HCT116 (cell line): ENCODE data around the gene INPP1. TPM values are rescaled to one million over a fixed set of nuclear protein-coding genes. Genes with fewer than 3 reads are reported as not detected.

ENCODE experiments used
- ATAC-seq: fragments of 200-7000 bp; cut with Tn5 transposase; 2 replicates; pipeline ENCODE4 v1.9.1; 2020; ENCODE audit warnings: mild to moderate bottlenecking, moderate library complexity
- BruUV-seq: library from RNA; stranded (reverse); fragments of 400-500 nt; replicated peaks from 2 replicates; lab custom pipeline; 2021; lab: Mats Ljungman, UMichigan
- CTCF ChIA-PET: fragments of 300-600 bp; sonication (Branson Sonifier 250); formaldehyde crosslinking; loops from one replicate; lab custom pipeline; 2021; ENCODE audit warnings: antibody characterized with exemption; lab: Charles Lee
- POLR2A ChIA-PET: fragments of 300-600, 350-600 bp; sonication (Branson Sonifier 250); formaldehyde crosslinking; loops from one replicate; lab custom pipeline; 2021; ENCODE audit warnings: antibody characterized with exemption; lab: Charles Lee
- RAD21 ChIA-PET, 2 experiments: fragments of 300-600 bp; sonication (Branson Sonifier 250); formaldehyde crosslinking; loops; one replicate each; lab custom pipeline; 2023; ENCODE audit warnings: low total read pairs in 2 of 2; ENCODE audit not compliant: uncharacterized antibody in 2 of 2, unreplicated experiment in 2 of 2, low non-redundant PET in 1 of 2; lab: Charles Lee
- DNase-seq: peaks from one replicate; pipeline ENCODE4 v3.0.0-alpha.2; 2010; ENCODE audit warnings: low read depth, low spot score
- H2AFZ ChIP-seq: fragments of 200-600 bp; shearing (Covaris generic), sonication (generic); 2 replicates; pipeline ENCODE4 v1.6.1; 2017; ENCODE audit warnings: low read depth, mixed run types, mixed read lengths, antibody characterized with exemption, low read length; ENCODE audit not compliant: poor library complexity, severe bottlenecking
- H3K27ac ChIP-seq: 2 replicates; pipeline ENCODE4 v1.5.1; 2012; ENCODE audit warnings: low read depth, low read length
- H3K27me3 ChIP-seq: fragments of 200-600 bp; sonication (generic); 2 replicates; pipeline ENCODE4 v1.6.1; 2016; ENCODE audit warnings: mixed run types, low read length, mixed read lengths; ENCODE audit not compliant: insufficient read depth
- H3K36me3 ChIP-seq, 2 experiments: fragments of 200-500 bp in 1 of 2; fragments of 200-600 bp in 1 of 2; sonication (Bioruptor generic) in 1 of 2; sonication (generic) in 1 of 2; 2 replicates each; pipeline versions ENCODE4 v1.5.1 to v1.6.1; 2014 to 2016; ENCODE audit warnings: low read length in 2 of 2, inconsistent platforms in 1 of 2, mixed read lengths in 1 of 2, mixed run types in 1 of 2; ENCODE audit not compliant: insufficient read depth in 2 of 2, control insufficient read depth in 1 of 2
- H3K4me1 ChIP-seq, 2 experiments: fragments of 200-600 bp in 1 of 2; sonication (generic) in 1 of 2; 2 replicates each; pipeline versions ENCODE4 v1.5.1 to v1.6.1; 2012 to 2017; ENCODE audit warnings: low read length in 2 of 2, inconsistent platforms in 1 of 2, mild to moderate bottlenecking in 1 of 2, mixed read lengths in 1 of 2, mixed run types in 1 of 2, moderate library complexity in 1 of 2; ENCODE audit not compliant: insufficient read depth in 2 of 2, control insufficient read depth in 1 of 2
- H3K4me2 ChIP-seq: fragments of 200-600 bp; sonication (generic); 2 replicates; pipeline ENCODE4 v1.6.1; 2017; ENCODE audit warnings: mixed run types, low read length, mixed read lengths
- H3K4me3 ChIP-seq, 2 experiments: fragments of 200-600 bp in 1 of 2; sonication (generic) in 1 of 2; replicated peaks in 1 of 2; 2 replicates each; pipeline ENCODE4 v1.5.1; 2011 to 2016; ENCODE audit warnings: low read length in 2 of 2, control low read depth in 1 of 2, low read depth in 1 of 2, mild to moderate bottlenecking in 1 of 2, mixed read lengths in 1 of 2, mixed run types in 1 of 2
- H3K79me2 ChIP-seq: fragments of 200-600 bp; sonication (generic); 2 replicates; pipeline ENCODE4 v1.6.1; 2017; ENCODE audit warnings: mild to moderate bottlenecking, mixed run types, low read length, moderate library complexity, mixed read lengths; ENCODE audit not compliant: insufficient read depth
- H3K9ac ChIP-seq: fragments of 200-600 bp; sonication (generic); 2 replicates; pipeline ENCODE4 v1.6.1; 2016; ENCODE audit warnings: low read length, mixed read lengths
- H3K9me2 ChIP-seq: fragments of 200-600 bp; sonication (generic), shearing (Covaris generic); 2 replicates; pipeline ENCODE4 v1.6.1; 2017; ENCODE audit warnings: mixed run types, mild to moderate bottlenecking, moderate library complexity; ENCODE audit not compliant: insufficient read depth
- H3K9me3 ChIP-seq, 2 experiments: fragments of 200-500 bp in 1 of 2; fragments of 200-600 bp in 1 of 2; sonication (Bioruptor generic) in 1 of 2; sonication (generic) in 1 of 2; 2 replicates each; pipeline ENCODE4 v1.6.1; 2014 to 2017; ENCODE audit warnings: low read length in 2 of 2, mixed read lengths in 2 of 2, inconsistent platforms in 1 of 2, low read depth in 1 of 2, mild to moderate bottlenecking in 1 of 2, mixed run types in 1 of 2, moderate library complexity in 1 of 2; ENCODE audit not compliant: control insufficient read depth in 1 of 2, insufficient read depth in 1 of 2
- H4K20me1 ChIP-seq: fragments of 200-600 bp; sonication (generic), shearing (Covaris generic); 2 replicates; pipeline ENCODE4 v1.6.1; 2017; ENCODE audit warnings: mixed run types, mild to moderate bottlenecking, moderate library complexity; ENCODE audit not compliant: insufficient read depth
- ATF3 ChIP-seq: IDR thresholded peaks from 2 replicates; pipeline ENCODE4 v1.6.1; 2012
- CBX3 ChIP-seq: IDR thresholded peaks from 2 replicates; pipeline ENCODE4 v1.6.1; 2012; ENCODE audit warnings: low read depth
- CEBPB ChIP-seq: IDR thresholded peaks from 2 replicates; pipeline ENCODE4 v1.6.1; 2012; ENCODE audit warnings: low read depth
- EGR1 ChIP-seq: IDR thresholded peaks from 2 replicates; pipeline ENCODE4 v1.6.1; 2012; ENCODE audit warnings: low read depth
- EZH2 ChIP-seq: fragments of 200-600 bp; sonication (generic); IDR thresholded peaks from 2 replicates; pipeline ENCODE4 v1.6.1; 2017; ENCODE audit warnings: antibody characterized with exemption, mixed run types
- FOSL1 ChIP-seq: IDR thresholded peaks from 2 replicates; pipeline ENCODE4 v1.6.1; 2012; ENCODE audit warnings: low read depth
- JUND ChIP-seq: IDR thresholded peaks from 2 replicates; pipeline ENCODE4 v1.6.1; 2012
- MAX ChIP-seq: IDR thresholded peaks from 2 replicates; pipeline ENCODE4 v1.6.1; 2012
- POLR2AphosphoS5 ChIP-seq: IDR thresholded peaks from 2 replicates; pipeline ENCODE4 v1.6.1; 2011; ENCODE audit warnings: mild to moderate bottlenecking, low read depth, low read length, moderate library complexity
- RAD21 ChIP-seq: IDR thresholded peaks from 2 replicates; pipeline ENCODE4 v1.6.1; 2012; ENCODE audit warnings: low read depth, mild to moderate bottlenecking
- REST ChIP-seq: IDR thresholded peaks from 2 replicates; pipeline ENCODE4 v1.6.1; 2012; ENCODE audit warnings: low read depth
- SIN3A ChIP-seq: IDR thresholded peaks from 2 replicates; pipeline ENCODE4 v1.6.1; 2012; ENCODE audit warnings: low read depth
- SP1 ChIP-seq: IDR thresholded peaks from 2 replicates; pipeline ENCODE4 v1.6.1; 2012; ENCODE audit warnings: low read depth
- TCF7L2 ChIP-seq: IDR thresholded peaks from 2 replicates; pipeline ENCODE4 v1.7.0; 2011; ENCODE audit warnings: borderline replicate concordance, inconsistent platforms; ENCODE audit not compliant: insufficient read depth, insufficient read length; ENCODE audit errors: extremely low read depth
- YY1 ChIP-seq: IDR thresholded peaks from 2 replicates; pipeline ENCODE4 v1.6.1; 2011; ENCODE audit warnings: low read length, low read depth, moderate library complexity, mild to moderate bottlenecking; ENCODE audit not compliant: insufficient replicate concordance; ENCODE audit errors: extremely low read depth
- ZNF274 ChIP-seq: fragments of 200-500 bp; sonication (Bioruptor generic); IDR thresholded peaks from 2 replicates; pipeline ENCODE4 v1.6.1; 2014; ENCODE audit warnings: mild to moderate bottlenecking, low read depth, low read length, inconsistent platforms
- intact Hi-C: fragments of 100-400 bp; cut with micrococcal nuclease; formaldehyde crosslinking; loops from 2 replicates; pipeline ENCODE4 v1.10.0; 2022
- total RNA-seq: library from RNA; stranded (reverse); gene quantifications from one replicate; pipeline ENCODE4 v1.2.1, GENCODE V29; 2021; ENCODE audit not compliant: unreplicated experiment

The INPP1 gene
- total RNA-seq, 1 experiment from 2014 or later, result 19.6 TPM

GRCh38 chr2:190415251-190415650 lies 71.9 kb downstream of the INPP1 start:
- Histone ChIP-seq H3K9ac (no peak overlapping the region), H3K4me2 (no peak overlapping the region), H3K4me1 (no peaks in the 10 kb centered on the region), H3K27me3 (no peaks in the 10 kb centered on the region), H3K27ac (no peak overlapping the region), H3K36me3 (no peaks in the 10 kb centered on the region), H3K79me2 (no peaks in the 10 kb centered on the region), H3K9me3 (no peaks in the 10 kb centered on the region), H3K9me2 (no peaks in the 10 kb centered on the region), H3K4me3 (no peak overlapping the region), H4K20me1 (no peaks in the 10 kb centered on the region), H2AFZ (no peak overlapping the region)
- POLR2A ChIA-PET, result no interaction called here
- ATAC-seq, result no peak
- RAD21 ChIA-PET, result no interaction called here
- no TSS peak for BruUV-seq
- CTCF ChIA-PET, result no interaction called here
- DNase-seq, result no peak
- intact Hi-C loops, result no loop called here
- TF ChIP-seq RAD21 (no peak), EZH2 (no peak), EGR1 (no peak), ATF3 (no peak), MAX (no peak), CBX3 (no peak), CEBPB (no peak), FOSL1 (no peak), POLR2AphosphoS5 (no peak), YY1 (no peak), SIN3A (no peak), REST (no peak), JUND (no peak), ZNF274 (no peak), TCF7L2 (no peak), SP1 (no peak)
